HEK293 (cell line): Measurements from ENCODE around the gene HMGXB3.

ENCODE experiments used
- CTCF ChIA-PET: fragments of 350-600 bp; formaldehyde crosslinking; extraction: SDS; loops from one replicate; lab custom pipeline; 2021; ENCODE audit warnings: antibody characterized with exemption; lab: Yijun Ruan, JAX
- POLR2A ChIA-PET: fragments of 300-600 bp; formaldehyde crosslinking; extraction: SDS; loops from one replicate; lab custom pipeline; 2020; ENCODE audit warnings: antibody characterized with exemption, inconsistent platforms; lab: Yijun Ruan, JAX
- H3K27ac ChIP-seq: fragments of 200-500 bp; sonication (Bioruptor generic); 2 replicates; pipeline ENCODE4 v1.5.1; 2014; ENCODE audit warnings: low read depth, low read length, control low read depth, inconsistent platforms; ENCODE audit errors: extremely low read depth
- H3K36me3 ChIP-seq, 2 experiments: fragments of 200-500 bp in 1 of 2; sonication (Bioruptor generic) in 1 of 2; 1 replicate in 1 of 2; 2 replicates in 1 of 2; pipeline ENCODE4 v1.5.1; 2014 to 2017; ENCODE audit warnings: inconsistent platforms in 2 of 2, low read length in 2 of 2; ENCODE audit not compliant: control insufficient read depth in 2 of 2, insufficient read depth in 1 of 2
- H3K4me1 ChIP-seq: fragments of 200-500 bp; sonication (Bioruptor generic); 2 replicates; pipeline ENCODE4 v1.5.1; 2014; ENCODE audit warnings: mild to moderate bottlenecking, low read length, inconsistent platforms; ENCODE audit not compliant: control insufficient read depth, insufficient read depth
- H3K4me3 ChIP-seq: 2 replicates; pipeline ENCODE4 v1.5.1; 2011; ENCODE audit warnings: low read depth, mild to moderate bottlenecking, control low read depth, low read length, moderate library complexity
- H3K9me3 ChIP-seq: fragments of 200-500 bp; sonication (Bioruptor generic); 2 replicates; pipeline ENCODE4 v1.5.1; 2014; ENCODE audit warnings: low read depth, low read length, inconsistent platforms; ENCODE audit not compliant: control insufficient read depth, insufficient read depth
- GFI1B ChIP-seq: fragments of 450-650 bp; formaldehyde crosslinking; IDR thresholded peaks from 2 replicates; pipeline ENCODE4 v1.5.1; 2016; ENCODE audit warnings: missing biosample characterization, missing genetic modification characterization
- HIC1 ChIP-seq: fragments of 450-650 bp; formaldehyde crosslinking; IDR thresholded peaks from 2 replicates; pipeline ENCODE4 v1.5.1; 2016; ENCODE audit warnings: missing biosample characterization, missing genetic modification characterization
- OSR2 ChIP-seq: fragments of 450-650 bp; formaldehyde crosslinking; IDR thresholded peaks from 2 replicates; pipeline ENCODE4 v1.5.1; 2016; ENCODE audit warnings: missing biosample characterization, missing genetic modification characterization
- SCRT1 ChIP-seq: fragments of 450-650 bp; formaldehyde crosslinking; IDR thresholded peaks from 2 replicates; pipeline ENCODE4 v1.5.1; 2016; ENCODE audit warnings: missing biosample characterization, missing genetic modification characterization, borderline replicate concordance
- ZBTB26 ChIP-seq: fragments of 450-650 bp; formaldehyde crosslinking; optimal IDR thresholded peaks from 2 replicates; pipeline ENCODE3; 2016; ENCODE audit warnings: missing biosample characterization, mild to moderate bottlenecking, missing genetic modification characterization
- ZBTB44 ChIP-seq: fragments of 450-650 bp; IDR thresholded peaks from 2 replicates; pipeline ENCODE4 v1.5.1; 2018; ENCODE audit warnings: missing biosample characterization, mild to moderate bottlenecking, missing genetic modification characterization
- ZBTB48 ChIP-seq: fragments of 450-650 bp; formaldehyde crosslinking; IDR thresholded peaks from 2 replicates; pipeline ENCODE4 v1.5.1; 2016; ENCODE audit warnings: missing biosample characterization, missing genetic modification characterization
- ZNF112 ChIP-seq: fragments of 450-650 bp; formaldehyde crosslinking; IDR thresholded peaks from 2 replicates; pipeline ENCODE4 v1.5.0; 2017; ENCODE audit warnings: missing biosample characterization, missing genetic modification characterization
- ZNF114 ChIP-seq: fragments of 450-650 bp; formaldehyde crosslinking; IDR thresholded peaks from 2 replicates; pipeline ENCODE4 v1.5.0; 2017; ENCODE audit warnings: missing biosample characterization, missing genetic modification characterization
- ZNF121 ChIP-seq: fragments of 450-650 bp; formaldehyde crosslinking; IDR thresholded peaks from 2 replicates; pipeline ENCODE4 v1.5.1; 2016; ENCODE audit warnings: missing biosample characterization, missing genetic modification characterization
- ZNF146 ChIP-seq: fragments of 450-650 bp; formaldehyde crosslinking; IDR thresholded peaks from 2 replicates; pipeline ENCODE4 v1.5.1; 2016; ENCODE audit warnings: missing biosample characterization, missing genetic modification characterization
- ZNF169 ChIP-seq: fragments of 450-650 bp; formaldehyde crosslinking; IDR thresholded peaks from 2 replicates; pipeline ENCODE4 v1.5.1; 2016; ENCODE audit warnings: missing biosample characterization, missing genetic modification characterization
- ZNF202 ChIP-seq: fragments of 450-650 bp; formaldehyde crosslinking; IDR thresholded peaks from 2 replicates; pipeline ENCODE4 v1.5.1; 2016; ENCODE audit warnings: missing biosample characterization, missing genetic modification characterization, borderline replicate concordance
- ZNF211 ChIP-seq: fragments of 450-650 bp; formaldehyde crosslinking; IDR thresholded peaks from 2 replicates; pipeline ENCODE4 v1.5.1; 2016; ENCODE audit warnings: low read depth, missing biosample characterization, missing genetic modification characterization
- ZNF280D ChIP-seq: fragments of 450-650 bp; formaldehyde crosslinking; IDR thresholded peaks from 2 replicates; pipeline ENCODE4 v1.5.1; 2016; ENCODE audit warnings: missing biosample characterization, missing genetic modification characterization
- ZNF311 ChIP-seq: fragments of 450-650 bp; formaldehyde crosslinking; IDR thresholded peaks from 2 replicates; pipeline ENCODE4 v1.5.1; 2017; ENCODE audit warnings: missing biosample characterization, missing genetic modification characterization, borderline replicate concordance
- ZNF521 ChIP-seq: fragments of 450-650 bp; formaldehyde crosslinking; IDR thresholded peaks from 2 replicates; pipeline ENCODE4 v1.5.1; 2017; ENCODE audit warnings: missing biosample characterization, mild to moderate bottlenecking, missing genetic modification characterization
- ZNF560 ChIP-seq: fragments of 450-650 bp; formaldehyde crosslinking; IDR thresholded peaks from 2 replicates; pipeline ENCODE4 v1.5.1; 2017; ENCODE audit warnings: missing biosample characterization, missing genetic modification characterization, borderline replicate concordance
- ZNF585B ChIP-seq: fragments of 450-650 bp; formaldehyde crosslinking; IDR thresholded peaks from 2 replicates; pipeline ENCODE4 v1.5.1; 2016; ENCODE audit warnings: missing biosample characterization, missing genetic modification characterization
- ZNF600 ChIP-seq: fragments of 450-650 bp; formaldehyde crosslinking; IDR thresholded peaks from 2 replicates; pipeline ENCODE4 v1.5.1; 2016; ENCODE audit warnings: missing biosample characterization, missing genetic modification characterization
- ZNF654 ChIP-seq: fragments of 450-650 bp; formaldehyde crosslinking; IDR thresholded peaks from 2 replicates; pipeline ENCODE4 v1.5.1; 2016; ENCODE audit warnings: low read depth, missing biosample characterization, missing genetic modification characterization
- ZNF76 ChIP-seq: fragments of 450-650 bp; formaldehyde crosslinking; IDR thresholded peaks from 2 replicates; pipeline ENCODE4; 2016; ENCODE audit warnings: low read depth, missing biosample characterization, missing genetic modification characterization, borderline replicate concordance

The HMGXB3 gene

GRCh38 chr5:150054569-150054968 is 54.0 kb downstream of the HMGXB3 start:
- H3K27ac ChIP-seq = no peak overlapping the region
- H3K4me1 ChIP-seq = no peaks in the 10 kb centered on the region
- peak; percentile 56; the same call in 1 of the 2 replicates for TF ChIP-seq ZNF121 (tag by site-specific recombination)
- no peak for TF ChIP-seq ZNF211 (tag by site-specific recombination)
- no peak for TF ChIP-seq ZNF76 (tag by site-specific recombination)
- H3K4me3 ChIP-seq = no peak overlapping the region
- H3K36me3 ChIP-seq = peaks cover 4 to 69% of the 10 kb centered on the region in 2 experiments; a peak in 2 of 3 replicates
- ChIA-PET POLR2A (interaction anchor here (1.1 kb wide), 1 partner anchor 10 kb away, joined by 4 read pairs; no protein-coding TSS in a partner anchor), CTCF (no interaction called here)
- H3K9me3 ChIP-seq = no peaks in the 10 kb centered on the region

- Histone ChIP-seq H3K4me1 (no peaks in the 10 kb centered on the region), H3K4me3 (no peak overlapping the region), H3K9me3 (no peaks in the 10 kb centered on the region), H3K36me3 (peaks cover 4 to 60% of the 10 kb centered on the region in 2 experiments; a peak in 2 of 3 replicates), H3K27ac (no peak overlapping the region)
- CTCF ChIA-PET = interaction anchor here (0.7 kb wide), 1 partner anchor 14 kb away, joined by 3 read pairs; no protein-coding TSS in a partner anchor
- TF ChIP-seq ZNF585B (no peak), ZBTB26 (no peak), ZNF311 (no peak), ZNF560 (tag by site-specific recombination) (no peak), ZBTB44 (tag by site-specific recombination) (no peak), ZNF202 (no peak), ZNF114 (tag by site-specific recombination) (no peak), ZBTB48 (tag by site-specific recombination) (no peak), ZNF169 (tag by site-specific recombination) (no peak), ZNF654 (no peak), OSR2 (tag by site-specific recombination) (no peak), HIC1 (tag by site-specific recombination) (no peak), ZNF280D (tag by site-specific recombination) (no peak), ZNF146 (no peak), ZNF112 (tag by site-specific recombination) (no peak), ZNF600 (tag by site-specific recombination) (no peak), SCRT1 (no peak), ZNF521 (tag by site-specific recombination) (no peak), GFI1B (tag by site-specific recombination) (no peak)
- TF ChIP-seq, all 188 proteins: peak for 0
- POLR2A ChIA-PET = no interaction called here
Measured at GRCh38 chr5:150055326-150056074, 55.0 kb downstream of the HMGXB3 start.
